AG08395 (cell line): ENCODE measurements around the gene EN2.

Experiments used
- DNase-seq: peaks from one replicate; pipeline ENCODE4 v3.0.0; 2012; ENCODE audit warnings: mixed read lengths, low spot score

The EN2 gene

DNA sequence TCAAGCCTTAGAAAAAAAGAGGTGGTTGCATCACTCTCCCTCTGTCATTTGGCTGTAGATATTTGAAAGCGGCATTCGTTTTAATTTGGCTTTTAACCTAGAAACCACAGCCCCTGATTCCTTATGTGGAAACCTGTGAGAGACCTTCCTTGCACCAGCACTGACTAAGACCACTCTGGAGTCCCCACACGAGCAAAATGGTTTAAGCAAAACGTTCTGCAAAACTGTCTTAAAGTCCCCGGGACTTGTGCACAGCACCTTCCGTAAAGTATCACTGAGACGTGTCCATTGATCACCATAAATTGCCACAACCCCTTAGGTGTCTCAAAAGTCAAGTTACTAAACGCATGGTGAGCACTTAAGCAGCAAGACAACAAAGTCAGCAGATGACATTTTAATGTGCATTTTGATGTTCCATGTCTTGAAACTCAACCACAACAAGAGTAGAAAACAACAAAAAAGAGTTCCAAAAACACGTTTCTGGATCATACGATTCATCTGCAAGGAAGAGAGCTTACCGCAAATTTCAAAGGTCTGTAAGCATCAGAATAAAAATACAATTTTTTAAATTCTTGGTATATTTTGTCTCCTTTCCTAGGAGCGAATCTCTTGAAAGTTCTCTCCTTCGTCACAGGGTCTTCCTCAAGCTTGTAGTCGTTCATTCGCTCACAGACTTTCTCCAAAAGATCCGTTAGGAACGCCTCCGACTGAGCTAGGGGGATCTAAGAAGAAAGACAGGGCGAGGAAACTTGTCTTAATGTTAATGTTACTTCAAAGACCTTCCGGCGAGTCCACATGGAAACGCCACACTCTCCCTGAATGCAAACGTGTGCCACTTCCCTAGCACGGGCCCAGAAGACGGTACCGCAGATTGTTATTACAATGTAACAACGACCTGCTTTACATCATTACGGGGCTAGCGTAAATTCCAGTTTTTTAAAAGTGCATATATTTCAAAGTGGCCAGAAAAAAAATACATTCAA lies 50.7 kb downstream of the EN2 start:
- DNase-seq = no peak

DNA sequence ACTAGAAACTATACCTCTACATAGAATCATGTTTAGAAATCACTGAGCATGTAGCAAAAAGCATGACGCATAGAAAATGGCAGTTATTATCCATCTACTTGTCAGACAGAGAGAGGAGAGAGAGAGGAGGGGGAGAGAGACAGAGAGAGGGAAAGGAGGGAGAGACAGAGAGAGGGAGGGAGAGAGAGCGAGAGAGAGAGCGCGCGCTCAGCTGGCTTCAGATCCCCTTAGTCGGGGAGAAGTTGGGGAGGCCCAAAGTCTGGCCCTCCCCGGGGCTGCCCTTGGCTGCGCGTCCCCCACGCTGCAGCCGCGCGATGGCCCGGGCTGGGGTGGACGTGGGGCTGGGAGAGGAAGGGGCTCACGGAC lies 51.4 kb downstream of the EN2 start:
- no peak for DNase-seq

DNA sequence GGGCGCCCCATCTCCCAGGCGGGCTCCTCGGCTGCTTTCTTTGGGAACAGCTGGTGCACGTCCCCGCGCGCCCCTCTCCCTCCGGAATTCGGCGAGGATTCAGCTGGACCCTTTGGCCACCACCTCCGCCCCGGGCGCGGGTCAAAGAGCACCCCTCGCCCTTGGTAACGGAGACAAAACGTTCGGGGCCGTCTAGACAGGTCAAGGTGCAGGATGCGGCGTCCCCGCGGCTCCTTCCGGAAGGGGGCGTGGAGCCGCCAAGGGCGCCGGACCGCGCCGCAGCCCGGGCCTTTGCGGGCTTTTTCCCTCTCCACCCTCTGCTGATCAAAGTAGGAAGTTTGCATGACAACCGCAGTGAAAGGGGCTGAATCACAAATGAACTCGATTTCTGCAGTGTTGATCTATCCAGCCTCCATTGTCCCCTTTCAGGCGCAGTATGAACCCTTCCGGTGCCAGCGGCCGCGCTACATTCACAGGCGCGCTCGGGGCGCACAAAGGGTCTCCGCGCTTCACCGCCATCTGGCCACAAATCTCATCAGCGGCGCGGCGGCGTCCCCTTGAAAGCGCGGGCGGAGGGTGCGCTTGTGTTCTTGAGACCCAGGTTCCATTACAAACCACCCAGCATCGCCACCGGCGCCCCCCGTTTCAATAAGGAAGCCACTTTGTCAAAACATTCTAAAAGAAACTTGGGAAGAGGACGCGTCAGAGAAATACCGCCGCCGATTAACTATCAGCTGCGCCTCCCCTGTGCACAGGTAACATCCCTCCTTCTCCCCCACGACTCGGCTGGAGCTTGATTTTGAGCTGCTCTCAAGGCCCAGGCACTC lies 52.0 kb downstream of the EN2 start:
- DNase-seq = no peak

DNA sequence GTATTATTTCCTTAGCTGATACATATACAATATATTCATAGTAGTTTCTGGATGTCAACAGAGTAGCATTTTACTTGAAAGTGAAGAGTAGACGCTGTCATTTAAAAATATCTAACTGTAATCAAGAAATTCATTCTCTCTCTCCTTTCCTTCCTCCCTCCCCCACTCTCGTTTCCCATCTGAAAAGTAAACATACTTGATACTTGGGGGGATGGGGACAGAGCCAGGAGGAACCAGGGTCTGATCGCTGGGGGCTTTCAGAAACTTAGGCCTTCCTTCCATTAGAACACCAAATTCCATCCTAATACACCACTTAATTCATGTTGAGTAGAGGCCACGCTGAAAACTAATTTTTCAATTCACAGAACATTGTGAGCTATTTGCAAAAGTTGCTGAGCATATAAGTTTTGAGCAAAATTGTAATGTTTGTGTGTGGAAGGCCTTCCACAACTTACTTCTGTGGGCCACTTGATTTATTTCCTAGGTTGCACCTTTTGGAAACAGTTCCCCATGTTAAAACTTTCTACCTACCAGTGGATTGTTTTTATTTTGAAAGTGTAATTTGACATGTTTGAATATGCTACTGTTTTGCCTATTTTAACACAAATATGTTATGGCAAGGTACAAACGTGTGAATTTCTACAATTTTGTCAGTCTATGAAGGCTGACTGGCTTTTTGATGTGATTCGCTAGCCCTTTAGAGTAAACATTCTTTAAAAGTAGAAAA lies 53.2 kb downstream of the EN2 start:
- DNase-seq = no peak

DNA sequence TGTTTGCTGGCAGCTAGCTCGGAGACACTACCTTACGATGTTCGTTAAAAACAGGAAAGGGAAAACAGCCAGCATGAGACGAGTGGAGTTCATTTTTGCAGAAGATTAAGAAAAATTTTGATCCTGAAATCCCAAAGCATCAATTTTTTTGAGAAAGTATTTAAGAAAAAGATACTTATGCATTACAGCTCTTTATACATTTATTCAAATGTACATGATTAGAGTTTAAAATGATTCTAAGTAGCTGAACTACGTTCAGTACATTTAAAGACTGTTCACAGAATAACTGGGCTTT lies 53.7 kb downstream of the EN2 start:
- no peak for DNase-seq

DNA sequence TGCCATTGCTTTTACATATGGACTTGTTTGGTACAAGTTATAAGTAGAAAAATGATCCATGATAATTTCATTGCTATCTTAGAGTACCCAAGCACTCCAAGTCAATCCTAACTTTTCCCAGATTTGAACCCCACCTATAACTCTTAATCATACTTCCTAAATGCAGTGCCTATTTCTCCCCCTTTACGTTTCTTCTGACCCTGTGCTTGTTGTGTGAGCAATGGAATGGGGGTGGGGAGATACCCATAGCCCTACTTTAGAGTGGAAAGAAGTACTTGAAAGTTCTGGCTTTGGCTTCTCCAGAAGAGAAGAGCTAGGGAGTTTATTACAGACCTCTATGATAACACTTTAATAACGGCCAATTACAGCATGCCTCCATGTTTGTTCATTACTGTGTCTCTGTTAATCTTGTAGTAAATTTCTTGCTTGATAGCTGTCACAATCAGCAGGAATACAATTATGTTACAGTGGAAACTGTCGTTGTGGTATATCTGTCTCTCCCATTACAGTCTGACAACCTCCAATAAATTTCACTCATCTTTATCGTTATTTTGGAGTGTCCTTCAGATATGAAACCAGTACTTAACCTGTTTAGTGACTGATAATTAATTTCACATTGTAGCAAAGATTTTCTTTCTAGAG lies 54.4 kb downstream of the EN2 start:
- DNase-seq = no peak

DNA sequence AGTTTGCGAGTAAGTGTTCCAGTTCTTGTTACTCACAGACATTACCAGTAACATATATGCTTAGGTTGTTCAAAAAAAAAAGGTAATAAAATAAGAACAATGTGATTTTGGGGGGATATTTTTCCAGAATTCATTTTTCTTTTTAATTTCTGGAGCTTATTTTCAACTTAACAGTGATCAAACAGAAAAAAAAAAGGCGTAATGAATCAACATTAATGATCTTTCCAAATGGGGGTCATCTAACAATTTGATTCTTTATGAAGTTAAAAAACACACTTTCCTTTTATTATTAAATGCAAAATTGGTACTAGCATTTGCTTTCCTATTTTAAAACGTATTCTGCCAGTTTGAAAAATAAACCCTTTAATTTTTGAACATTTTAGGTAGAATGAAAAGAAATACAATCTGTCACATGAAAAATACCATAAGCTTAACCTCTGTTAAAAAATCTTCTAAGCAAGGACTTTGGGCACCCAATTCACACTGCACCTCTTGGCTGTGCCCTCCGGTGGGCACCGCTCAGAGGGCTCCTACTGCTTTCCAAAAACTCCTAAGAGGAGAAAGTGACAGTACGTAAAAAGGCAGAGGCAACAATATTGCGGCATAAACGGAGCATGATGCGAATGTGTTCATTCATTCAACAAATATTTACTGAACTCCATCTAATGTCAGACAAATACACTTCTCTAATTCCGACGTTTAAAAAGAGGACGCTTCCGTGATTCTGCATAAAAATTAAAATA lies 55.8 kb downstream of the EN2 start:
- no peak for DNase-seq

DNA sequence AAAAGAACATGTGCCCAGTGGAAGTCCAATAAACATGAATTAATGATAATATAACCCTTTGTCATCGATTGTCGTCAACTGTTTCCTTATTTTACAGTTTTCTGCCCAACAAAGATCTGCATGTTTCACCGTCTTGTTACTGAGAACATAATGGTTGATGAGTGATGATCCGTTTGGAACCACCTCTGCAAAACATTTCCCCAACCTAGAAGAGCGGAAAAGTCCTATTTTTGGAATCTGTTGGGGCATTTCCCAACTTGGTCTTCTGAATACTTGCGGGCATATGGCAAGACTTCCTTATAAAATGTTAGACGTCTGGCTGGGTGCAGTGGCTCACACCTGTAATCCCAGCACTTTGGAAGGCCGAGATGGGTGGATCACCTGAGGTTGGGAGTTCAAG lies 56.4 kb downstream of the EN2 start:
- no peak for DNase-seq
